Stimulated activated CD8-positive, alpha-beta memory T cell treated with anti-CD3 and anti-CD28 coated beads, Interleukin-7, amount 100 ng/mL, for 4 hours (primary cell): Measurements from ENCODE around the gene COL18A1.
"Not testable (repeated sequence)": the region's sequence is repeated elsewhere in the genome, so short reads cannot be mapped to it uniquely, and the experiment has no call there.

Source experiments
- DNase-seq, 2 donors: peaks; one replicate each; pipeline ENCODE4 v3.0.0-alpha.2; 2020; ENCODE audit warnings: low read depth in 2 of 2

COL18A1 gene

GRCh38 chr21:45493401-45494001 lies 88.5 kb downstream of the COL18A1 start:
- DNase-seq = no peak

DNA sequence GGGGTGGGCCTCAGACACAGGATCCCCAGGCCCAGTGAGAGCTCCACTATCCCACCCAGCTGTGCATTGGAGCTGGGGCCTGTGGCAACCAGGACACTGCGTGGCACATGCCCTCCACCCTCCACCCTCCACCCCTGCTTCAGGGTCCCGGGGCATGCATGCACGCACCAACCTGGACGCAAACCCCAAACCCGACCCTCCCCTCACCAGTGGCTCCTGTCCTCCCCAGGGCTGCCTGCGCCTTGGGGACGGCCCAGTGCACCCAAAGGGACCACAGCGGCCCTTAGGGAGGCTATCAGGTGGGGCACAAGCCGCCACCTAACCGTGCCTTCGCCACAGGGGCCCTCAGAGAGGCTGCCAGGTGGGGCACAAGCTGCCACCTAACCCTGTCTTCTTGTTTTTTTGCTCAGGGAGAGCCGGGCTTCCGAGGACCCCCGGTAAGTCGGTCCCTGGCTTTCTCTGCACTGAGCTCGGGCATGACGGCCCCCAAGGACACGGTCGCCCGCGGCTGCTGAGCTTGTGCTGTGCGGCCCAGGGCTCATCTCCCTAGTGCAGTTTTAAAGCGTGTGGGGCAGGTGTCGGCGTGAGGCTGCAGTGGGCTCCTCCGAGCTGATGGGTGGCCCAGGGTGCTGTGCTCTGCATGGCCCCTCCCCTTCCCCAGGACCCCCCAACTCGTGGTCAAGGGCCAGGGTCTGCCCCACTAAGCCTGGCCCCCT lies 89.3 kb downstream of the COL18A1 start:
- DNase-seq = no peak

DNA sequence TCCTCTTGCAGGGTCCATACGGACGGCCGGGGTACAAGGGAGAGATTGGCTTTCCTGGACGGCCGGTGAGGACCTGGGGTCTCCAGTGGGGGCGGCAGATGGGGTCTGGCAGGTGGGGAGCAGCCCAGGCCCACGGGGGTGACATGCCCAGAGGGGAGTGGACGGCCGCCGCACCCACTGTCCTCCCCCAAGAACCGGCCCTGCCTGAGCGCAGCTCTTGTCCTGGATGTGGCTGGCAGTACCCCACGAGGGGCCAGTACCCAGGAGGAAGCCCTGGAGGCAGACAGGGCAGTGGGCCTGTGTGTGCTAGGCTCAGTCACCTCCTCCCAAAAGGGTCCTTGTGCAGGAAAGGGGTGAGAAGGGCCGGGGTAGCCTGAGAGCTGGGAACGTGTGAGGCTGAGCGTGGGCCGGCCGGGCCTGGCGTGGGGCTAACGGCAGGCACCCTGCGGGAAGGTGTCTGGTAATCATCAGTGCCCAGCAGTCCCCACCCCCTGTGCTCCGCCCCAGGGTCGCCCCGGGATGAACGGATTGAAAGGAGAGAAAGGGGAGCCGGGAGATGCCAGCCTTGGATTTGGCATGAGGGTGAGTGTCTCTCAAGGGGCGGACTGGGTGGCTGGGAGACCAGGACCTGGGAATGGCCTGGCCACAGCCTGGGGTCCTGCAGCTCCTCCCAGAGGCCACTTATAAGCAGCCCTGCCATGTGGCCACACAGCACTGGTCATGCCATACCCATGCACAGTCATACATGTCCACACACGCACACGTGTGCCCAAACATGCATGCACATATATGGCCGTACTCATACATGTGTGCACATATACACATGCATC lies 90.1 kb downstream of the COL18A1 start:
- DNase-seq = no peak

- DNase-seq = no peak
These were observed 91.4 kb downstream of the COL18A1 start for GRCh38 chr21:45496151-45496967.

GRCh38 chr21:45496968-45497845 lies 92.2 kb downstream of the COL18A1 start:
- DNase-seq = no peak

DNA sequence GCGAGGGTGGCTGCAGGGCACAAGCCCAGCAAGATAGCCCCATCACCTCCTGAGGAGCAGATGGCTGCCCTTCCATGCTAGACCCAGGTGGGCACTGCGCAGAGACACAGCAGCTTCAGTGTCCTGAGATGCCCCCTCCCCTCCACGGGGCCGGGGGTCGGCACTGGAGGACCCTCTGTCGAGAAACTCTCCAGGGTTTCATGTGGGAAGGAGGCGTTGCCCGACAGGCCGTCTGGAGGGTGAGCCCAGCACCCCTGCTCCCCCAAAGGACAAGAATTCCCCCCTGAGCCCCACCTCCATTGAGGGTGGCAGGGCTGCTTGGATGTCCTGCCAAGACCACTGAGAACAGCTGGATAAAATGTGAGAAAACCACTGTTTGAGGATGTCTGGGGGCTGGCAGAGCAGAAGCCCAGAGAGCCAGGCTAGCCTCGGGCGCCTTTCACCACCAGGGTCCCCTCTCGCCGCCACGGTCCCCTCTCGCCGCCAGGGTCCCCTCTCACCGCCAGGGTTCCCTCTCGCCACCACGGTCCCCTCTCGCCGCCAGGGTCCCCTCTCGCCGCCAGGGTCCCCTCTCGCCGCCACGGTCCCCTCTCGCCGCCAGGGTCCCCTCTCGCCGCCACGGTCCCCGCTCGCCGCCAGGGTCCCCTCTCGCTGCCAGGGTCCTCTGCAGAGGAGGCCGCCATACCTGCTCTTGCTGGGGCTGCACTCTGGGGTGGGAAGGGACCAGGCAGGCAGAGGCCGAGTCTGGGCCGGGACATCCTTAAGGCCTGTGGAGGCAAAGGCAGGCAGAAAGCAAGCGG lies 93.1 kb downstream of the COL18A1 start:
- DNase-seq = no peak

DNA sequence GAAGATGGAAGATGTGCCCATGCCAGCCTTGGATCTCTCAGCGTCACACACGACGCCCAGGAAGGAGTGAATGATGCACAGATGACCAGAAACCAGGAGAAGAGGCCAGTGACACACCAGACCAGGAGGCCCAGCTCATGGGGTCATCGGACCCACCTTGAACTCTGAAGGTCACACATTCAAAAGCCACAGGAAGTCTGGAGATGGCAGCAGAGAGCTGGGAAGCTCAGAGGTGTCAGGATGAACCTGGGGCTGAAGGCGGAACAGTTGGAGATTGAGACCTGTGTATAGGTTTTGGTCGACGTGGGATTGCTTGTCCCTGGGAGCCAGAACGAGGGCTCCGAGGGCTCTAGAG lies 93.7 kb downstream of the COL18A1 start:
- DNase-seq = no peak

DNA sequence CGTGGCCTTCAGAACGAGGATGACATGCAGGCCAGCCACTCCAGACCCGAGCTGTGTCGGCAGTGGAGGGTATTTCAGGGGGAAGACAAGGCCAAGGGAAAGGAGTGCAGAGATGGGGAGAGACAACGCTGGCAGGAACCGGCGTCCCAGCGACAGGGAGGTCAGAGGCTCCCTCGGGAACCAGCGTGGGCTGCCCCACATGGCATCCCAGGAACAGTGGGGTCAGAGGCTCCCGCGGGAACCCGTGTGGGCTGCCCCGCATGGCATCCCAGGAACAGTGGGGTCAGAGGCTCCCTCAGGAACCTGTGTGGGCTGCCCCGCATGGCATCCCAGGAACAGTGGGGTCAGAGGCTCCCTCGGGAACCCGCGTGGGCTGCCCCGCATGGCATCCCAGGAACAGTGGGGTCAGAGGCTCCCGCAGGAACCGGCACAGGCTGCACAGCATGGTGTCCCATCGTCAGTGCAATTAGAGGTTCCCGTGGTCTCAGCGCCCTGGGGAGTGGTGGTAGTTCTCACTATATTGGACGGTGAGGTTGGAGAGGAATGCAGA lies 94.3 kb downstream of the COL18A1 start:
- DNase-seq = no peak

DNA sequence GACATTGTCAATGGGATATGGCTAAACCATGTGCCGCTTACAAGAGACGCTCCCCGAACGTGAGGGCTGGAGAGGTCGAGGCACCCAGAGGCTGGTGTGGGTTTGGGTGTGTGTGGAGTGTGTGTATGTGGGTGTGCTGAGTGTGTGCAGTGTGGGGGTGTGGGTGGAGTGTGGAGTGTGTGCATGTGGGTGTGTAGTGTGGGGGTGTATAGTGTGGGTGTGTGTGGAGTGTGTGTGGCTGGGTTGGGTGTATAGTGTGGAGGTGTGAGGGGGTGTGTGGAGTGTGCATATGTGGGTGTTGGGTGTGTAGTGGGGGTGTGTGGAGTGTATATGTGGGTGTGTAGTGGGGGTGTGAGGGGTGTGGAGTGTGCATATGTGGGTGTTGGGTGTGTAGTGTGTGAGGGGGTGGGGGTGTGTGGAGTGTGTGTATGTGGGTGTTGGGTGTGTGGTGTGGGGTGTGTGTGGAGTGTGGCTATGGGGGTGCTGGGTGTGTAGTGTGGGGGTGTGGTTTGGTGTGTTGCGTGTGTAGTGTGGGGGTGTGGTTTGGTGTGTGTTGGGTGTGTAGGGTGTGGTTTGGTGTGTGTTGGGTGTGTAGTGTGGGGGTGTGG lies 95.1 kb downstream of the COL18A1 start:
- no peak for DNase-seq

GRCh38 chr21:45501081-45502005 lies 96.4 kb downstream of the COL18A1 start:
- not testable (repeated sequence) for DNase-seq

- no peak for DNase-seq
These were observed 97.0 kb downstream of the COL18A1 start for GRCh38 chr21:45502006-45502345.

GRCh38 chr21:45502600-45502999 lies 97.6 kb downstream of the COL18A1 start:
- DNase-seq = no peak

DNA sequence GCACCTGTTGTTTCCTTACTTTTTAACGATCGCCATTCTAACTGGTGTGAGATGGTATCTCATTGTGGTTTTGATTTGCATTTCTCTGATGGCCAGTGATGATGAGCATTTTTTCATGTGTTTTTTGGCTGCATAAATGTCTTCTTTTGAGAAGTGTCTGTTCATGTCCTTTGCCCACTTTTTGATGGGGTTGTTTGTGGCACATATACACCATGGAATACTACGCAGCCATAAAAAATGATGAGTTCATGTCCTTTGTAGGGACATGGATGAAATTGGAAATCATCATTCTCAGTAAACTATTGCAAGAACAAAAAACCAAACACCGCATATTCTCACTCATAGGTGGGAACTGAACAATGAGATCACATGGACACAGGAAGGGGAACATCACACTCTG lies 98.3 kb downstream of the COL18A1 start:
- DNase-seq = not testable (repeated sequence)

GRCh38 chr21:45504021-45504515 lies 99.1 kb downstream of the COL18A1 start:
- no peak for DNase-seq

DNA sequence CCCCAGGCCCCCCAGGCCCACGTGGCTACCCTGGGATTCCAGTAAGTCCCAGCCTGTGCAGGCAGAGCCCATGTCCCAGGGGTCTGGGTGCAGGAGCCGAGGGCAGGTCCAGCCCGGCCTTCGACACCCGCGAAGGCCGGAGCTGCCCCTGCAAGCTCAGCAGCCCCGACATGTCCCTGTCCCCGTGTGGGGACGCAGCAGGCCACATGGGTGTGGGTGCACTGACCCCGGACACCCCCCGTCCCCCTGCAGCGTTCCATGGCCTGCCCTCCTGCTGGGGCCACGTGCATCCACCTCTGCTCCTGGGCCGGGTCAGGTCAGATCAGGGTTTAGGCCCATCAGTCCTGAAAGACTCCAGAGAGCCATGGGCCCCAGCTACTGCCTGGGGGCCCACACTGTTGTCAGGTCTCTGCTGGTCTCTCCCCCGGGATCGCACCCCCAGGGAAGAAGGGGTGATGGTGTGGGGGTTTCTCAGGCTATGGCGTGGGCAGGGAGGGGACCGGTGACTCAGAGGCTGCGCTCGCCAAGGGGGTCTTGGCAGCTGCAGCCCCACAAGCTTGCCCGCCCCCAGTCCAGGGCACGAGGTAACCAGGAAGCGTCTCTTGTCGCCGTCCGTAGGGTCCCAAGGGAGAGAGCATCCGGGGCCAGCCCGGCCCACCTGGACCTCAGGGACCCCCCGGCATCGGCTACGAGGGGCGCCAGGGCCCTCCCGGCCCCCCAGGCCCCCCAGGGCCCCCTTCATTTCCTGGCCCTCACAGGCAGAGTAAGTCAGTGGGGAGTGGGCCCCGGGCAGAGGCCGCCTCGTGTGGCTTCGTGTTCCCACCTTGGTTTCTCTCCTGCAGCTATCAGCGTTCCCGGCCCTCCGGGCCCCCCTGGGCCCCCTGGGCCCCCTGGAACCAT lies 99.8 kb downstream of the COL18A1 start:
- DNase-seq = no peak

DNA sequence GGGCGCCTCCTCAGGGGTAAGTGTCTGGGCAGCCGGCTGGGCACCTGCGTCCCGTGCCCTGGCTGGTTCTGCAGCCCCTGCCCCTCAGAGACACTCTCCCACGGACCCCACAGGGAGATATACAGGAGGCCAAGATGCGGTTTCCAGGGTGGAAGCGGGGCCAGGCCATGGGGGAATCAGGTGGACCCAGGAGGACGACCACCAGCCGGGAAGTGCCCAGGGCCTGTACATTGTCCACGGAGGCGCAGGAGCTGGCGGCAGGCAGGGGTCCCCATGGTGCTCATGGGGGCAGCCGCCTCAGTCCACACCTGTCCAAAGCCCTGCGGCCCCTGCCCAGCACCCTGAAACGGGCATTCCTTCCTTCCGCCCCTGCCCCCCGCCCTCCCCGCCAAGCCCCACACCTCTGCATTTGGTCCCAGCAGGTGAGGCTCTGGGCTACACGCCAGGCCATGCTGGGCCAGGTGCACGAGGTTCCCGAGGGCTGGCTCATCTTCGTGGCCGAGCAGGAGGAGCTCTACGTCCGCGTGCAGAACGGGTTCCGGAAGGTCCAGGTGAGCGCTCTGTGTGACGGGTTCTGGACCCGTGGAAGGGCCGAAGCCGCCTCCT lies 100.6 kb downstream of the COL18A1 start:
- DNase-seq = no peak
